SIG-M5 treated with dmso at 0.1 percent for 504 hours (cell line): ENCODE measurements around the gene FAM221B.

ENCODE experiments used
- DNase-seq: peaks from one replicate; lab custom pipeline; 2025; ENCODE audit not compliant: unreplicated experiment; lab: John Stamatoyannopoulos, UW

Gene FAM221B

DNA sequence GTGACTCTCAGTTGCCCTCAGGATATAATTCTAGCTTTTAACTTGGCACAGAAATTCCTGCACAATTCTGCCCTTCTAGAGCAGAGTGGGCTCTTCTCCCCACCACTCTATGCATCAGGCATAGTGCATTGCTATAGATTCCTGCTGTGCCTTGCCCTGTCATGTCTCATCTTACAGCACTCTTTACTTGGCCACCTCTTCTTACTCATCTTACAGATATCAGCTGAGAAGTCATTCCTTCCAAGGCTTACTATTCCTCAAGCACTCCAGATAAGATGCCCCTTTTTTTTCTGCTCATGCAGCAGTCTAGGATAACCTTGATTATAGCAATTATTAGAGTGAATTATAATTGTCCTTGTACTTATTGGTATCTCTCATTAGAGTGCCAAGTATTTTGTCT lies 5.6 kb downstream of the FAM221B start:
- no peak for DNase-seq

GRCh38 chr9:35820076-35820475 lies 8.5 kb downstream of the FAM221B start:
- no peak for DNase-seq

DNA sequence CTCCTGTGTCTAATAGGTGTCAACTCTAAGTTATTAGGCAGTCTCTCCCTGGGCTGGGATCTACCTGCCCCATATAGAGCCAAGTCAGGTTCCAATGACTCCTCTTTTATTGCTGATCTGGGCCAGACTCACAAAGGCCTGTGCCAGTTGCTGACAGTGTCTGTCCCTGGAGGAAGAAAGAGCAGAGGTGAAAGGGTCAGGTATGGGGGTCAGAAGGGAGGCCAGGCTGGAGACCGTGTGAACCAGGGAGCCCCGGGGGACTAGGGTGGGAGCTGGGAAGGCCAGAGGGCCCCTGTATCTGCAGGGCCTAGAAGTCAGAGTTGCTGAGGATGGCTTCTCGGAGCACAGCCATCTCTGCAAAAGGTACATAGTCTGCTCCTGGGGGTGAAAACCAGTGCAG lies 10.2 kb downstream of the FAM221B start:
- no peak for DNase-seq

DNA sequence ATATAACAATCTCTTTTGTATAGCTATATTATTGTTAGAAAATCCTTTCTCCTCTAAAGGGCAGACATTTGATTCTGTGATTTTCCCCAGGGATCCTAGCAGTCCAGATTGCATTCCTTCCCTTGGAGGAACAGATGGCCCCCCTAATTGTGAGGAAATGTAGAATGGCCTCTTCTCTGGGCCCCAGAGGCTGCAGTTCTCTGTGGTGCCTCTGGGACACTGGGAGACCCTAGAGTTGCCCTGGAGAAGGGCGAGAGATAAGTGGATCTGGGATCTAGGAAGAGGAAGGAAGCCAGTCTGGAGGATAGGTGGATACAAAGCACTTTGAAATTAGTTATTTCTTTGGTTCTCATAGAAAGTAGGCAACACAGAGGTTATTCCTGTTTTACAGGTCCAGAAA lies 11.8 kb downstream of the FAM221B start:
- no peak for DNase-seq

GRCh38 chr9:35814841-35815543 lies 13.5 kb downstream of the FAM221B start, which contains the start of gene HINT2:
Gene HINT2, minus strand, starts transcription at chr9:35815042. Its CDS starts 63 bp downstream, at chr9:35814979.
- peak; percentile 98 for DNase-seq

- DNase-seq: peak; percentile 50
Measured at GRCh38 chr9:35814106-35814840, 14.3 kb downstream of the FAM221B start.

DNA sequence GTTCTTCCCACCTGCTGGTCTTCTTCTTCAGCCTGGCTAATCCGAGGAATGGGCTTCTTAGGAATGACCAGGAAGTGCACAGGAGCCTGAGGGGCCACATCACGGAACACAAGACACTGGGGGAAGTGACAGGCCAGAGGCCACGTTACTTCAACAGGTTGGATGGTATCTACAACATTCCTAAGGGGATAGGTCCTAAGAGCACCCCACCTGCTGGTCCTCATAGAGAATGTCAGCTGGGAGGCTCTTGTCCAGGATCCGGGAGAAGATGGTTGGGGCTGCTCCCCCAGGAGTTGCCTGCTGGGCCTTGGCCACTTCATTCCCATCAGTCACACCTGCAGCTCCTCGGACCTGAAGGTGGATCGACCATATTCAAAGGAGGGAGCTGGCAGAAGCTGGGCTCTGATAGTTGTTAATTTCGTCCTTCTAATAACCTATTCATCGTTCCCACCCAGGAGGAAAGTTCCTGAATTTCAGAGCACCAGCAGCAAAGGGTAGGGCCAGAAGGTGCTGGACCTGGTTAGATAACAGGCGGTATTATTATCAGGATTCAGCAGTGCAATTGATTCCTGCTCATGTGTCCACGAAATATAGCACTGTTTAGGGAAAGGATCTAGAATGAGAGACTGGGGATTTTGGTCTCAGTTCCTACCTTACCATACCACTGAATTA lies 15.0 kb downstream of the FAM221B start:
- no peak for DNase-seq

DNA sequence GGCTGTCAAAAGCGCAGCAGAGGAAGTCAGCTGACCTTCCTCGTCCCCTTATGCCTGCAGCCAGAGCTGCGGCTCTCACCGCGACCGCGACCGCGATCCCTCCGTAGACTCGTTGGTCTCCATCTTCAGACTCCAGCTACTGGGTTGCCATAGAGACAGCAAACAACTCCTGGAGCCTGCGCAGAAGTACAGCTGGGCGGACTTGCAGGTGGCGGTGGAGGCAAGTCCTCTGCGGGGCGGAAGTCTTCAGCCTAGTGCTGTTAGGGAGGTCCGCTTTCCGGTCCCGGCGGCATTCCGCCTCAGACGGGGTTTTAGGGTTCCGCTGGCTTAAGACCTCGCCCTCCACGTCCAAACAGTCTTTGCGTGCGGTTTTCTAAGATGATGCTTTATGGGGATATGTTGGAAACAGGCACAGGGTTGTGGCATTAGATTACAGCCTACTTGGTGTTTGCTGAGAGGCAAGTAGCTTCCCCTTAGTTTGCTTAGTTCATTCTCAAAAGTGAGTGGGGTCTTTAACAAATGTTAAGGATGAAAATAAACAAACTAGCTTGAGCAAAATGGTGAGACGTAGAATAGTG lies 16.4 kb downstream of the FAM221B start, which contains the start of gene SPAG8:
SPAG8 (minus strand) TSS at position 238 of the 578 bp plus-strand sequence; CDS start at position 123, 115 bp downstream.
- DNase-seq: peak; percentile 97

DNA sequence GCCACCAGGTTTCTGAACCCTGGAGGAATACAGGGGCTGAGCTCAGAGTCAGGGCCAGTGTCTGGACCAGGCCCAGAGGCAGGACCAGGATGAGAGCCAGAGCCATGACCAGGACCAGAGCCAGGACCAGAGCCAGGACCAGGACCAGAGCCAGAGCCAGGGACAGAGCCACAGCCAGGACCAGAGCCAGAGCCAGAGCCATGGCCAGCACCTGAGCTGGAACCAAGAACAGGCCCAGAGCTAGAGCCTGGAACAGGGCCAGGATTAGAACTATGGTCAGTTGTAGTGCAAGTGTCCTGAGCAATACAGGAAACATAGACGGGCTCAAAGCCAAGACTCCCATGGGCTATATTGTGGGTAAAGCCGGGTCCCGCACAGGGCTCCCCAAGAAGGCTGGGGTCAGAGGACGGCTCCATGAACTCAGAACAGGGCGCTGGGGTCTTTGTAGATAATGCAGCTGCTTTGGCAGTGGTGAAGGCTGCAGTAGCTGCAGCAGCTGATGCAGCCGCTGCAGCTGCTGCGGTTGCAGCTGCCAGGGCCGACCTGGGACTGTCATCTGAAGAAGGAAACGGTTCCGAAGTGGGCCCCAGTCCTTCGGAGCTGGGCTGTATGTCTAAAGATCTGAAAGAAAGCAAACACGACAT lies 17.0 kb downstream of the FAM221B start:
- DNase-seq: no peak

- no peak for DNase-seq
Measured at GRCh38 chr9:35810122-35810521, 18.4 kb downstream of the FAM221B start.

- DNase-seq: no peak
Measured at GRCh38 chr9:35808433-35808832, 20.1 kb downstream of the FAM221B start.

DNA sequence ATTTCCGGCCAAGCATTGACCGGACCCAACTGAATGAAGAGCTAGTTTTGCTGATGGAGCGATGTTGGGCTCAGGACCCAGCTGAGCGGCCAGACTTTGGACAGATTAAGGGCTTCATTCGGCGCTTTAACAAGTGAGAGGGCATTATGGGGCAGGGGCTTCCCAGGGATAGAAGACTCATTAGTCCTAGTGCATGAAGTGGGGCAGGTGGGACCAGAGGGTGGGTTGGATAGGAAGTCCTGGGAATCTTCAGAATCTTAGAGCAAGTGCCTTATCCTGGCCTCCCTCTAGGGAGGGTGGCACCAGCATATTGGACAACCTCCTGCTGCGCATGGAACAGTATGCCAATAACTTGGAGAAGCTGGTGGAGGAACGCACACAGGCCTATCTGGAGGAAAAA lies 22.4 kb downstream of the FAM221B start:
- DNase-seq: no peak

GRCh38 chr9:35801328-35802128 lies 27.0 kb downstream of the FAM221B start:
- no peak for DNase-seq

- DNase-seq: no peak
Measured at GRCh38 chr9:35800530-35800929, 28.0 kb downstream of the FAM221B start.

DNA sequence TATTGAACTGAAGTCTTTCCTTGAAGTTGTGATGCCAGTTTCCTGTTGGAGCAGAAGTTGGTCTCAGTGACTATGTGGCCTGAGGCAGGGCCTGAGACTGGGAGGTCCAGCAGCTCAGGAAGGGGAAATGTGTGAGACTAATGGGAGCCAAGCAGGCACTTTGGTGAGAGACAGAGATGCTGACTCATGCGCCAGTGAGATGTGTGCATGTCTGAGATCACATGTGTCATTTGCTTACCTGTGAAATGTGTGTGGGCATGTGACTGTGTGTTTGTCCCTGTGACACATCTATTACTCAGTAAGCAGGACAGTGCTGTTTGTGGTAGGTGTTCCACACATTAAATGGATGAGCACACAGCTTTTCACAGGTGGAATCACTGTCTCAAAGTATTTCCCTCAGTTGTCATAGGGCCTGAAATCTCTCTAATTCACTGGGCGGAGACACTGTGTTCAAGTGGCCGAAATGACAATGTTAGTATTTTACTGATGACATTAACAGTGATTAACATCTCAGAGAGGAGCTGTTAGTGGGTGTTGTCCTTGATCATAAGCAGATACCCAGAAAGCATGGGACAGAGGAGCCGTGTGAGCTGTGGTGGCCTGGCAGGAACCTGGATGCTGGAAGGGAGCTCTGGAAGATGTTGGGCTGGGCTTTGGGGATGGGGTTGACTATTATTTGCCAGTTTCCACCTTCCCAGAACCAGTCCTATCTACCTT lies 29.7 kb downstream of the FAM221B start:
- DNase-seq: no peak

GRCh38 chr9:35797311-35798109 lies 31.0 kb downstream of the FAM221B start:
- no peak for DNase-seq

DNA sequence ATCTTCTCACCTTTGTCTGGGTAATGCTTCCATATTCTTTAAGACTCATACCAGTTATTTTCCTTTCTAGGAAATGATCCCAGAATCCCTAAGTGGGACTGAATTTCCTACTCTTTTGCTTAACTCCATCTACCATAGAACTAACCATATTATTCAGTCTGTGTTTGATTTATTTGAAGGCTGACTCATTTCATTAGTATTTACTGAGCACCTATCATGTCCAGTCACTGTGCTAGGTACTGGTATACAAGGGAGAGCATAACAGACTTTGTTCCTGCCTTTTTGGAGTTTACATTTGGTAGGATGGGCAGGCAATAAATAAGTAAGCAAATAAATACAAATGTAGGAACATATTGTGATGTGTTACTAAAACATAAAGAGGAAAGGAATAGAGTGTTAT lies 32.8 kb downstream of the FAM221B start:
- DNase-seq: no peak

- DNase-seq: no peak
Measured at GRCh38 chr9:35793461-35793860, 35.1 kb downstream of the FAM221B start.

DNA sequence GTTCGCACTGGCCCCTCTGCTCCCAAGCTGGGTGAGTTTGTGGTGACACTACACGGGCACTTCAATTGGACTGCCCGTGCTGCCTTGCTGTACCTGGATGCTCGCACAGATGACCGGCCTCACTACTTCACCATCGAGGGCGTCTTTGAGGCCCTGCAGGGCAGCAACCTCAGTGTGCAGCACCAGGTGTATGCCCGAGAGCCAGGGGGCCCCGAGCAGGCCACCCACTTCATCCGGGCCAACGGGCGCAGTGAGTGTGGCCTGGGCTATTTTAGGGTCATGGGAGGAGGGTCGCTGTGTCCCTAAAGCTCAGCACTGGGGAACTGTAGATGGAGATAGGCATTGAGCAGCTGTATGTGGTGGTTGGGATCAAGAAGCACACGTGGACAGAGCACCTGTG lies 35.7 kb downstream of the FAM221B start:
- no peak for DNase-seq
